Measurements from ENCODE around the gene FKBP3.
"Not testable (repeated sequence)": the region's sequence is repeated elsewhere in the genome, so short reads cannot be mapped to it uniquely, and the experiment has no call there.

The FKBP3 gene

DNA sequence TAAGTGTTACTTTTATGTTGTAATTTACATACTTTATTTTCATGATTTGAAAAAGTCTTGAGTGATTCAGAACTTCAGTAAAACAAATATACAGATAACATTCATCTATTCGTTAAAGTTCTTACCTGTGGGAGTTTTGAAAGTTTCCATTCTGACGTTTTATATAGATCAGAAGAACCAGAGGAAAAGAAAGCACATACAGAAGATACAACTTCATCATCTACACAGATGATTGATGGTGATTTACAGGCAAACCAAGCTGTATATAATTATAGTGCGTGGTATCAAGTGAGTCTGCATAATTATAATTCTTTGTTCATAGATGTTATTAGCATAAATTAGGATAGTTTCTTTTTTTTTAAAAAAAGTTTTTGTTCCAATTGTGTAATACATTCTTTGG, 20.0 kb downstream of the FKBP3 start:
- no peak for DNase-seq

DNA sequence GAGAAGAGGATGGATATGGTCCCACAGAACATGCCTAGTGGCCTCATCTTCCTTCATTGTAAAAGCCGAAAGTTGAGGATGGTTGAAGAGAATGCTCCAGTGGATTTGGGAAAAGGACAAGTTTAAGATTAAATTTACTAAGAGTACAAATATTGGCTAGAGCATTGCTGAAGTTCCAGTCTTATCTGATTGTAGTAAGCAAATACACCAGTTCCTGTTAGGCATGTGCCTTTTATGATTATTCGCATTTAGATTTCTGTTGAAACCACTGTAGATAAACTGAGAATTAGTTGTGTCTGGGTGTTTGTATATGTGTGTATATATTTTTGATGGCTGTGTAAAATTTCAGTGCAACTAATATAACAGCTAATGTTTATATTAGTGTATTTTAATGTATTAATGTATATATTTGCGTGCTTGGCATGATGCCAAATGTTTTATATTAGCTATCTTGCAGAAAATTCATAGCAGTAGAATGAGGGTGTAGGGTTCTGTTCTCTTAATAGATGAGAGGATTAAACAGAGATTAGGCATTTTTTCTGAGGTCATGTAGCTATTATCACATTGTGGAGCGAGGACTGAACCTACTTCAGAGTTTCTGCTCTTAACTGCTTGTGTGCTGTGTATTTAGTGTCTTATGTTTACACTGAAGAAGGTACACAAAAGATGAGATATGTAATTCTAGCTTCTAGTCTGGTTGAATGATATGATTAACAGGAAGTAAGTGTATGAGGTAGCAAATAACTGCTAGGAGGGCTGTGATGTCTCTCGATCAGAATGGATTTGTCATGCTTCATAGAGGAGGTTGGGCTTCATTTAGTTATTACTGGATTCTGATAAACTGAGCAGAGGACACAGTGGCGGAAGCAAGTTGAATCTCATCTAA, 21.1 kb downstream of the FKBP3 start:
- no peak for DNase-seq

DNA sequence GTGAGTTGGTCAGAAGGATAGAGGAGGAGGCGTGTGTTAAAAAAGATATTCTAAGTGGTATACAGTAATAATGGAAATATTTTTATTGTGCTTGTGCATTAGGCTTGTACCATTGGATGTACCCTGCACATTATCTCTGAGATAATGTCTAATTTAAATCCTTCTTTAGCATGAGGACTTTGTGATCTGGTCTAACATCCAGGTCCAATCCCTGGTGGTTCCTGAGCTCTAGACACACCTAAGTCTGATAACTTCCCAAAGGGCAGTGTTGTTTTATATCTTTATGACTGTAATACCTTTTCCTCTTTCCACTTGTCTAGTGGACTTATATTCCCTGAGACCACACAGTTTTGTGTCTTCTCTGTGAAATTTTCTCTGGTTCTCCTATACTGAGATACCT, 29.7 kb downstream of the FKBP3 start:
- DNase-seq, result no peak

DNA sequence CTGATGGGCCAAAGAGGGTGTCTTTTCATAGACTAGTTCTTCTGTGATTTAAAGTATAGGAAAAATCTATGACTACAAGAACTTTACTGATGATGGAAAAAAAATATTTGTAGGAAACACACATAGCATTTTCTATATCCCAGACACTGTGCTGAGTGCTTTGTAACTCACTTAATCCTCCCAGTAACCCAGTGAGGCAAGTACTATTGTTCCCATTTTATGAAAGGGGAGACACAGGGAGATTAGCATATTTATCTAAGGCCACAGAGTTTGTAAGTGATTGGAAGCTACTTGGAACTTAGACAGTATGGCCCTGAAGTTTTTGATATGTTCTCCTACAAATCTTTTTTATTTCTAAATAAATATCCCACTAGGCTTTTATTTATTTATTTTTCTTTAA, 30.5 kb downstream of the FKBP3 start:
- DNase-seq, result no peak

DNA sequence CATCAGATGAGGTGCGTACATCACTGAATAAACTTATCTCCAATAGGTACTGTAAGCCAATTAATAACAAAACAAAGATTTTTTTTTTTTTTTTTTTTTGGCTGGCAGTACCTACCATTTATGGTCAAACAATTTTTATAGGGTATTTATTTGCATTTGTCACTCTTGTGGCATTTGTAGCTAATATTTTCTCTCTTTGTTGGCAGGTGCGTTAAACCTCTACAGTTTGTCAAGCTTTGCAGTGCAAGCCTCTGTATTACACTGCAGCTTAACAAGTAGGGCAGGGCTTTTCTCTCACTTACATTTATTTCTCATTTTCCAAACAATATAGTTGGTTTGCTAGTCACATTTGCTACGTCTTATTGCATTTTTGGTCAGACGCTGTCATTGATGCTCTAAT, 38.1 kb downstream of the FKBP3 start:
- DNase-seq, result no peak

DNA sequence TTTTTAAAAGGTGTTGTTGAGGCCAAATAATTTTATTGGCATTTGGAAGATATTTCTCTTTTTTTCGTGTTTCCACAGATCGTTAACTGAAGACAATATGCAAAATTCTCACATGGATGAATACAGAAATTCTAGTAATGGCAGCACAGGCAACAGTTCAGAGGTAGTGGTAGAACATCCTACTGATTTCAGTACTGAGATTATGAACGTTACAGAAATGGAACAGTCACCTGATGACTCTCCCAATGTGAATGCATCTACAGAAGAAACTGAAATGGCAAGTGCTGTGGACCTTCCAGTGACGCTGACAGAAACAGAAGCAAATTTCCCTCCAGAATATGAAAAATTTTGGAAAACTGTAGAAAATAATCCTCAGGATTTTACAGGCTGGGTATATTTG, 39.1 kb downstream of the FKBP3 start:
- DNase-seq, result no peak

DNA sequence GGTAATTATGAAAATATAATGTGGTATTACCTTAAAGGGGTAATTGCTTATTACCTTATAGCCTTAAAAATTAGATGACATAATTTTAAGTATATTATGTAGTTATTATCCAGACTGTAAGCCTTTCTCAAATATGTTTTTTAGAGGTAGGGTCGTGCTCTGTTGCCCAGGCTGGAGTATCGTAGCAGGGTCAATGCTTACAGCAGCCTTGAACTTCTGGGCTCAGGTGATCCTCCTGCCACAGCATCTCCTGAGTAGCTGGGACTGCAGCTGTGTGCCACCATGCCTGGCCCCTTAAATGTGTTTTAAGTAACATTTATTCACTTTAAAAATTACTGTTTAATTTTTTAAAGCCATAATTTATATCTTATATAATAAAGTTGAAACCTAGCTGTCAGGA, 40.0 kb downstream of the FKBP3 start:
- no peak for DNase-seq

DNA sequence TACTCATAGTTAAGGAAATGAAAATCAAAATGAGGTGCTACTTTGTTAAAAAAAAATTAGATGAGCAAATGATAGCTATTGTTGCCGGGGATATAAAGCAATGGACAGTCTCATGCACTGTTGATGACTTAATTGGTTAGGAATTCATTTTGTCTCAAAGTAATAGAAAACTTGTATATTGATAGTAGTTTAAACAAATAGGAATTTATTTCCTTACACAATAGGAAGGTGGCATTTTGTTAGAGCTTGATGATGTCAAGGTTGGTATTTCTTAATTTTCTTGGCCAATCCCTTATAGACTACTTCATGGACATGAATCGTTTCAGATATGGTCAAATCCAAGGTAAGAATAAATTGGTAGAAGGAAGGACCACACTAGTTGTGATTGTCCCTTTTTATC, 42.6 kb downstream of the FKBP3 start:
- no peak for DNase-seq

DNA sequence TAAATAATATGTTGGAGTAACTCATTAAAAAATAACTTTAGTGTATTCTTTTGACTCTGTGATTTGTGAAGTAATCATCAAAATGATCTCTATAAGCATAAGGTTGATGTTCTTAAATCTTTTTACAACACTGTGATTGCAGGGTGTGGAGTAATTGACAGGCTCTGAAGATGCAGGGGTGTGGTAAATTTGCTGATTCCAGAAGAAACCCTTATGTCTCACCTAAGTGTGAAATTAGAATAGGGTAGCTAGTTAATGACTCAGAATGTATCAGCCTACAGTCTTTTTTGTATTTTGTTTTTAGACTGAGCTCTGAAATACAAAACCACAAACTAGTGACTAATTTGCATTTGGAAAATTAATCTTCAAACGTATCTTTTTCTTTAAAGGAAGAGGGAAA, 44.5 kb downstream of the FKBP3 start:
- no peak for DNase-seq

DNA sequence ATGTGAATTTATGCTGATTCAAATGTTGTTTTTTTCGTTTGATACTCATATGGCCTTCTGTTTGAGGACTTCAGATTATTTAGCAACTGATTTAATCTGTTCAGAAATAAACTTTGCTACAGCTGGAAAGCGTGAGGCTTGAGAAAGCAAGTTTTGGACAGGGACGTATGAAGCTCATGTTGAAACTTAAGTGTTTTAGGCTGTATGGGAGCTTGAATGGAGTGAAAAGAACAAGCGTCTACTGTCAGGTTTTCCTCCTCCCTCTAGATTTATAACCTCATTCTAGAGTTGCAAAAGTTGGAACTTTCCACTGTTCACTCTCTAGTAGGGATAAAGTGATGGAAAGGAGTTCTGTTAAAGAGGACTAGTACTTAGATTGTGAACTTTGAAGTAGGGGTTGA, 49.3 kb downstream of the FKBP3 start:
- no peak for DNase-seq

DNA sequence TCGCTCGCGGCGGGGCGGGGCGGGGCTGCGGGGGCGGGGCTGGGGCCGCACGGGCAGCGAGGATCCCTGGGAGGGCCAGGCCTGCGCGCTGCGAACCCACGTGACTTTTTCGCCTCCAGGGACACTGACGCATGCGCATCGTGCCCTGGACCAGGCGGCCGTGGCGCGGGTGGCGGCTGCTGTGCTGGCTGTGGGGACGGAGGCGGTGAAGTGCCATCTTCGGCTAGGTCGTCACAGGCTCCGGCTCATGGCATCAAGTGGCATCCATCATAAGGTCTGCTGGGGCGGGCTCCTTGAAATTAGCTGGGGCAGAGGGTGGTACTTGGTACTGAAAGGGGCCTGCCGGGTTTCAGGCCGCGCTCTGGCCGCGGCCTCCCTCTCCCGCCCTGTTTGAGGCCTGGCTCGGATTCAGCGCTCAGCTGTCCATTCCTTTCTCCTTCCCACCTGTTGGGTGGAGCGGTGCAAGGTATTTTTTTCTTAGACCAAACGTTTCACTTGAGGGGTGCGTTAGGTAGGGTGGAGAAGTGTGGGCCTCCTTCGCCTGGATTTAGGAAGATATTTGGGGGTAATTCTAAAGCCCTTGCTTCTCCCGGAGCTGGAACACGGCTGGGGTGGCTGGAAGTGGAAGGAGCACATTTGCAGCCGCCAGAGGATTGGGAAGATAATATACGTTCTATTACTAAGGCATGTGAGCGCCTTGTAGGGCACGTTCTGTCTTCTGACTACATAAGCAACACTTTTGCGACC, 50.1 kb downstream of the FKBP3 start, which contains the start of gene PRPF39:
Gene PRPF39, plus strand, starts transcription at position 141 of the 747 bp plus-strand sequence. CDS start 11,124 bp downstream, outside the sequence.
- DNase-seq, result peak; percentile 32 to 95 (median 89)

DNA sequence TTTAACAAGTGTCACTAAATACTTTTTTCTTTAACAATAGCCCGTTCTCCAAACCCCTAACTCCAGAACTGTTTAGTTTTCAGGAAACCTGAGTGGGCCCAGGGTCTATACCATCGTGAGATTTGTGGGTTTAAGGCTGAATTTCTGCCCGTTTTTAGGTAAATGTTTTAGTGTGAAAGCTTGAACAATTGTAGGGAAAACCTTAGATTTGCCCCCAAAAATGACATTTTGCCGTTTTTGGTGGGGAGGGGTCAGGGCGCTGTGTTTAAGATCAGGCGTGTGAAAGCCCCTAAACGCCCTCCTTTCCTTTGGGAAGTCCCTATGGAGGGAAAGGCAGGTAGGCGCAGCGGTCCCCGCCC, 50.7 kb downstream of the FKBP3 start:
- no peak for DNase-seq

DNA sequence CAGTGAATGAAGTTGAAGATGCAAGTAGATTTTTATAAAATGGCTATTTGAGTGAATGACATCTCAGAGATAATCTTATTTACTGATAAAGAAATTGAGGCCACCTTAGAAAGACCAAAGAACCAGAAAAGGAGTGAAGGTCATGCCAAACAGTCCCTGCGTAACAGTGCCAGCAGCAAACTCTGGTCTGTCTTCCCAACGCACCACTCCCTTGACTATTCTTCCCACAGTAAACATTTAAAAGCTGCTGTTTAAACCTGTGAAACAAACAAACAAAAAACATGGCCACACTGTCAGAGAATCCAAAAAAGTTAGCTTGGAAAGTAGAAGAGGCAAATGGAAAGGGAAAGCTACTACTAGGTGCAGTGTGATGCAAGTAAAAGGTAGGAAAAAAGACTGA, 51.9 kb downstream of the FKBP3 start:
- no peak for DNase-seq

DNA sequence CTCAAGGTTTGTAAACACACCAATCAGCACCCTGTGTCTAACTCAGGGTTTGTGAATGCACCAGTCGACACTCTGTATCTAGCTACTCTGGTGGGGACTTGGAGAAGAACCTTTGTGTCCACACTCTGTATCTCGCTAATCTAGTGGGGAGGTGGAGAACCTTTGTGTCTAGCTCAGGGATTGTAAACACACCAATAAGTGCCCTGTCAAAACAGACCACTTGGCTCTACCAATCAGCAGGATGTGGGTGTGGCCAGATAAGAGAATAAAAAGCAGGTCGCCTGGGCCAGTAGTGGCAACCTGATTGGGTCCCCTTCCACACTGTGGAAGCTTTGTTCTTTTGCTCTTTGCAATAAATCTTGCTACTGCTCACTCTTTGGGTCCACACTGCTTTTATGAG, 53.2 kb downstream of the FKBP3 start:
- DNase-seq, result not testable (repeated sequence)

DNA sequence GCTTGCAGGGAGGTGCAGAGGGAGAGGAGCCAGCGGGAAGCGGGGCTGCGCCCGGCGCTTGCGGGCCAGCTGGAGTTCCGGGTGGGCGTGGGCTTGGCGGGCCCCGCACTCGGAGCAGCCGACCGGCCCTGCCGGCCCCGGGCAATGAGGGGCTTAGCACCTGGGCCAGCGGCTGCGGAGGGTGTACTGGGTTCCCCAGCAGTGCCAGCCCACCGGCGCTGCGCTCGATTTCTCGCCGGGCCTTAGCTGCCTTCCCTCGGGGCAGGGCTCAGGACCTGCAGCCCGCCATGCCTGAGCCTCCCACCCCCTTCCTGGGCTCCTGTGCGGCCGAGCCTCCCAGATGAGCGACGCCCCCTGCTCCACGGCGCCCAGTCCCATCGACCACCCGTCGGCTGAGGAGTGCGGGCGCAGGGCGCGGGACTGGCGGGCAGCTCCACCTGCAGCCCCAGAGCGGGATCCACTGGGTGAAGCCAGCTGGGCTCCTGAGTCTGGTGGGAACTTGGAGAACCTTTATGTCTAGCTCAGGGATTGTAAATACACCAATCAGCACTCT, 53.8 kb downstream of the FKBP3 start:
- not testable (repeated sequence) for DNase-seq

DNA sequence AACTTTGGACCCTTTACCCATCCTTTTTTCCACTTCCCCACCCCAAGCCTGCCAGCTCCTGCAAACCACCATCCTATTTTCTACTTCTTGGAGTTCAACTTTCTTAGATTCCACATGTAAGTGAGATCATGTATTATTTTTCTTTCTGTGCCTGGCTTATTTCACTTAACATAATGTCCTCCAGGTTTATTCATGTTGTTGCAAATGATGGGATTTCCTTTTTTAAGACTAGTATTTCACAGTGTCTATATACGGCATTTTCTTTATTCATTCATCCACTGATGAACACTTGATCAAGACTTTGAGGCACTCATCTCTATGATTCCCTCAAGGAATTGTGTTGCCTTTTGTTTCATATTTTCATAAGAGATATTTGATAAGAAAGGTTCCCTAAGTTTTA, 56.0 kb downstream of the FKBP3 start:
- DNase-seq, result no peak

DNA sequence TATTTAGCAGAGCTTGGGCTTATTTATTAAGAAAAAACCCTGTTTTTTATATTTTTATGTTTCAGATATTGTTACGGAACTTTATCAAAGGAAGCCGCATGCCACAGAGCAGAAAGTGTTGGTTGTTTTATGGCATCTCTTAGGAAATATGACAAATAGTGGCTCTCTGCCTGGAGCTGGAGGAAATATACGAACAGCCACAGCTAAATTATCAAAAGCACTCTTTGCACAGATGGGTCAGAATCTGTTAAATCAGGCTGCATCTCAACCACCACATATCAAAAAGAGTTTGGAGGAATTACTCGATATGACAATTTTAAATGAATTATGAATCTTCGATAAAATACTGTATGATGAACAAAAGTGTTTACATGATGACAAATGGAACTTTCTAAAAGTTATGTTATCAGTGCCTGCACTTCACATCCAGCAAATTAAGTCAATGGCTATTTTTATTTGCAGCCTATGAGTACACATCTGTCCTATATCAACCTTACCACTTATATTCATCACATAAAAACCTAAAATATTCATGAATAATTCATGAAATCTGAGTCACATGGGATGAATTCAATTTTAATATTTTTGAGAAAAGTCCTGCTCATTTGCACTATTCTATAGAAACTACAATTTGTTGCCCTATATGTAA, 60.9 kb downstream of the FKBP3 start:
- no peak for DNase-seq

DNA sequence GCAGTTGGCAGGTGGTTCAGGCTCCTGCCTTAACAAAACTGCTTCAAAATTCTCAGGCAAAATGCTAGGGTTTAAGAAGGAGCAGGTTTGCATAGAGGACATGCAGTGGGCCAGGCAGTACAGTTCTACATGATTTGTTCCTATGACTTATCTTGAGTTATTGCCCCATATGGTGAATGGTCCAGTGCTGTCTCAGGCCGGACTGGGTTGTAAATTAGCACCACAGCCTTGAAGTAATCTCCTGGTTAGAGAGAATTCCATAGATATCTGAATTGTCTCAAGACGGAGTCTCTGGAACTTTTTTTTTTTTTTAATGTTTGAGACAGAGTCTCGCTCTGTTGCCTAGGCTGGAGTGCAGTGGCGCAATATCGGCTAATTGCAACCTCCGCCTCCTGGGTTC, 62.2 kb downstream of the FKBP3 start:
- DNase-seq, result no peak

DNA sequence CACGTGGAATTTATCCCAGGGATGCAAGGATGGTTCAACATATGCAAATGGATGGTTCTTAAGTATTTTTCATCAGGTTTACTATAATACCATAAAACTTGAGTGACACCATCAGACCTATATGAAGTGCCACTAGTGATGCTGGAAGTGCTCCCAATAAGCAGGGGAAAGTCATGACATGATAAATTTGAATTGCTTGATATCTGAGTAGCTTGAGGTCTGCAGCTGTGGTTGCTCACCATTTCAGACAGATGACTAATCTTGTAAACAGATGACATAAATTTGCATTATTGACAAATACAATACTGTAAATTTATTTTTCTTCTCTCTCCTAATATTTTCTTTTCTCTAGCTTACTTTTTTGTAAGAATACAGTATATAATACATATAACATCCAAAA, 64.1 kb downstream of the FKBP3 start:
- DNase-seq, result no peak

DNA sequence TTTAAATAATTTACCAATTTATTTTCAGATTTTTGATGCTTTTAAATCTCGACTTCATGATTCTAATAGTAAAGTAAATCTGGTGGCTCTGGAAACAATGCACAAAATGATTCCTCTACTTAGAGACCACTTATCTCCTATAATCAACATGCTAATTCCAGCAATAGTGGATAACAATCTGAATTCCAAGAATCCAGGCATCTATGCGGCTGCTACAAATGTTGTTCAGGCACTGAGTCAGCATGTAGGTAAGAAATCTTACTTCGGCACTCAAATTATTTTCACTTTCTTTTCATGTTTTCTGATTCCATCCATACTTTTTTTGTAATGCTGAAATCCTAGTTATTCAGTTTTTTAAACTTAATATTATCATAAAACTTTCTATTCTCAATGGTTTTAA, 65.9 kb downstream of the FKBP3 start:
- no peak for DNase-seq

DNA sequence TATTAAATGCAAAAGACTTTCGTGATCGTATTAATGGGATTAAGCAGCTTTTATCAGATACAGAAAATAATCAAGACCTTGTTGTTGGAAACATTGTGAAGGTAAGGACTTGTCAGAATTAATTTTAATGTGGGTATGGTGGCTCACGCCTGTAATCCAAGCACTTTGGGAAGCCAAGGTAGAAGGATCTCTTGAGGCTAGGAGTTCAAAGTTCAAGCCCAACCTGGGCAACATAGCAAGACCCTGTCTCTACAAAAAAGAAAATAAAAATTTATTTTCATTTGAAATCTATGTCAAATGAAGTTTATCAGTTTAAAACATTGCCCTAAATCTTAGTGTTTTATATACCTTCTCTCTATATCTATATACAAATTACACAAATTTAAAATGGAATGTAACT, 67.6 kb downstream of the FKBP3 start:
- no peak for DNase-seq

DNA sequence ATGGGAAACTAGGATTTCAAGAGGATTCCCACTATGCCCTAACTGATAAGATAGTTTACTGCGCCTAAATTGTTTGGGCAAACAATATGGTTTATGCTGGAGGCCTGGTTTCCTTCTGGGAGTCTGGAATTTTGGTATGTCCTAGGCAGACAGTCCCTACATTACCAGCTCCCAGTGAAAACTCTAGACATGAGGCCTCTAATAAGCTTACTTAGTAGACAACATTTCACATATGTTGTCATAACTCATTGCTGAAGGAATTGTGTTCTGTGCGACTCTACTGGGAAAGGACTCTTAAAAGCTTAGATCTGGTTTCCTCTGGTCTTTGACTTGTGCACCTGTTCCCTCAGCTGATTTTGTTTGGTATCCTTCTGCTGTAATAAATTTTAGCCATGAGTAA, 68.3 kb downstream of the FKBP3 start:
- no peak for DNase-seq
